ENCODE data around the gene MAD1L1. TPM values are rescaled to one million over a fixed set of nuclear protein-coding genes. Genes with fewer than 3 reads are reported as not detected.

Gene MAD1L1
- total RNA-seq, 1 donor from 2014 or later: 53.8 TPM

DNA sequence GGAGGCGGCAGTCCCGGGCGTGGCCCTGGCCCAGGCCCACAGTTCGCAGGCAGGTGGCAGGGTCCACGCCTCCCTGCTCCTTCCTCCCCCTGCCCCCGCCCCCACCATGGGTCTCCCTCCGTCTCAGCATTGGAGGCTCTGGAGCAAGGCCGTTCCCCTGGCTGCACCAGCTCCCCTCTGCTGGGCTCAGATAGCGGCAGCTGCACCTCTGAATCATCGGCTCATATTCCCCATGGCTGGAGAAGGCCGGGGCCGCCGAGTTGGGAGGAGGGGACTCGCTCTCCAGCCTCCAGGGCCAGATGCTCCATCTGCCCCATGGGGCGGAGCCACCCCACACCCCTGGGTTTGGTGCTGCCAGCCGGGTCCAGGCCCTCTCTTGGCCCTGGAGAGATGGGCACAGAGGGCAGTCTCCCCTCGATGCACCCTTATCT, 417.7 kb downstream of the MAD1L1 start:
- Mint-ChIP-seq H3K4me1 (no peaks in the 10 kb centered on the region), H3K9me3 (no peaks in the 10 kb centered on the region), H3K36me3 (ENCODE audit: low read depth) (no peaks in the 10 kb centered on the region), H3K4me3 (no peak overlapping the region), H3K27ac (ENCODE audit: unreplicated experiment) (no peak overlapping the region), H3K27me3 (ENCODE audit: low read depth) (no peaks in the 10 kb centered on the region)
- no peak for DNase-seq (ENCODE audit: low read depth, low spot score)
- TF ChIP-seq, protein P1, sequence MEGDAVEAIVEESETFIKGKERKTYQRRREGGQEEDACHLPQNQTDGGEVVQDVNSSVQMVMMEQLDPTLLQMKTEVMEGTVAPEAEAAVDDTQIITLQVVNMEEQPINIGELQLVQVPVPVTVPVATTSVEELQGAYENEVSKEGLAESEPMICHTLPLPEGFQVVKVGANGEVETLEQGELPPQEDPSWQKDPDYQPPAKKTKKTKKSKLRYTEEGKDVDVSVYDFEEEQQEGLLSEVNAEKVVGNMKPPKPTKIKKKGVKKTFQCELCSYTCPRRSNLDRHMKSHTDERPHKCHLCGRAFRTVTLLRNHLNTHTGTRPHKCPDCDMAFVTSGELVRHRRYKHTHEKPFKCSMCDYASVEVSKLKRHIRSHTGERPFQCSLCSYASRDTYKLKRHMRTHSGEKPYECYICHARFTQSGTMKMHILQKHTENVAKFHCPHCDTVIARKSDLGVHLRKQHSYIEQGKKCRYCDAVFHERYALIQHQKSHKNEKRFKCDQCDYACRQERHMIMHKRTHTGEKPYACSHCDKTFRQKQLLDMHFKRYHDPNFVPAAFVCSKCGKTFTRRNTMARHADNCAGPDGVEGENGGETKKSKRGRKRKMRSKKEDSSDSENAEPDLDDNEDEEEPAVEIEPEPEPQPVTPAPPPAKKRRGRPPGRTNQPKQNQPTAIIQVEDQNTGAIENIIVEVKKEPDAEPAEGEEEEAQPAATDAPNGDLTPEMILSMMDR (conservative IDR thresholded peaks at IDR 0.05): no peak

DNA sequence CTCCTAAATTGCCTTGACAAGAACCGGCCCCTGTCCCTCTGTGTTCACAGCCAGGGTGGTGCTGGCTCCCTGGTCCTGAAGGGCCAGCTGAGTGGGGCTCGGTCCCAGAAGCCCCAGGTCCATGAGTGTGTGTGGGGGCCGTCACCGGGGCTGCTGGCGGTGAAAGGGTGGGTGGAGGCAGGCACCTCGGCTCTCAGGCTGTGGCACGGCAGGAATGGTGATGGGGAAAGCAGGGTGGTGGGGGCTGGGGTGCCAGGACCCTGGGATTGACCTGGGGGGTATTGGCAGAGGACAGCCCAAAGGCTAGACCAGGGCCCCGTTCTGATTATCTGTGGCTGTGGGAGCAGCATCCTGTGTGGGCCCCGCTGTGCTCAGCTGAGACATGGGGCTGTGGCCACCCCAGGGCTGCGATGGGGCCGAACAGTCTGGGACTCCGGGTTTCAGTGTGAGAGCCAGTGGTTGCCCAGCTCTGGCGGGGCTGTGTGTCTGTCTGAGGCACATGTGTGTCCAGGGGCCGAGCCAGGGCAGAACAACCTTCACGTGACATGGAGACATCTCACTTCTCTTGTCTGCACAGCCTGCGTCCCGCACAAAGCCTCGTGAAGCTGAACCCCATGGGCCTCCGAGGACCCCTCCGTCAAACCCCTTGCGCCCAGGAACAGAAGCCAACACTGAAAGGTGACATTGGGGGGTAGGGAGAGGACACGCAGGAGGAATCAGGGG, 418.5 kb downstream of the MAD1L1 start:
- Mint-ChIP-seq H3K9me3 (no peaks in the 10 kb centered on the region), H3K36me3 (ENCODE audit: low read depth) (no peaks in the 10 kb centered on the region), H3K4me3 (no peak overlapping the region), H3K27me3 (ENCODE audit: low read depth) (no peaks in the 10 kb centered on the region), H3K4me1 (no peaks in the 10 kb centered on the region), H3K27ac (ENCODE audit: unreplicated experiment) (no peak overlapping the region)
- no peak for DNase-seq (ENCODE audit: low read depth, low spot score)
- TF ChIP-seq, protein P1 (conservative IDR thresholded peaks at IDR 0.05): no peak

DNA sequence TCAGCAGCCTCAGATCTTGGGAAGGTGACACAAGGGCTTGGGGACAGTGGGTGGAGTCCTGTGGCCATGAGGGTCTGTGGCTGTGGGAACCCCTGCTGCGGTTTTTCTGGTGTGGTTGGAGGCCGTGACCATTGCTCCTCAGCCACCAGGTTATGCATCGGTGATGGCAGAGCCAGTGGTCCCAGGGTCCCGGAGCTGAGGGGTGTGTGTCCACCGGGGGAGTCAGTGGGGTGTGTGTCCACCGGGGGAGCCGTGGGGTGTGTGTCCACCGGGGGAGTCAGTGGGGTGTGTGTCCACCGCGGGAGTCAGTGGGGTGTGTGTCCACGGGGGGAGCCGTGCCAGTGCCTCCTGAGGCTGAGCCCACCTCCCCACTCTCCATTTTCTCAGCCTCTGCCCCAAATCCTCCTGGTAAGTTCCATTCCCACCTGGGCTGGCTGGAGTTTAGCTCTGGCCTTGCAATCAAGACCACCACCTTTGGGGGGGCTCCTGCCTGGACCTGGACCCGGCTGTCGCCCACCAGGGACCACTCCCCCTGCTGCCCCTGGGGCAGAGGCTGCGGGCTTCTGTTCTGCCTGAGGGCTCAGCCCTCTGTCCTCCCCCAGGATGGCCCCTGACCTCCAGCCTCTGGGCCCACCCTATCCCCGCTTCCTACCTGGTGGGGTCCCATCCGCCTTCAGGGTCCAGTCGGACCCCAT, 419.2 kb downstream of the MAD1L1 start:
- DNase-seq (ENCODE audit: low read depth, low spot score): no peak
- Mint-ChIP-seq H3K4me1 (no peaks in the 10 kb centered on the region), H3K27me3 (ENCODE audit: low read depth) (no peaks in the 10 kb centered on the region), H3K36me3 (ENCODE audit: low read depth) (no peaks in the 10 kb centered on the region), H3K9me3 (no peaks in the 10 kb centered on the region), H3K4me3 (no peak overlapping the region), H3K27ac (ENCODE audit: unreplicated experiment) (no peak overlapping the region)
- TF ChIP-seq, protein P1 (conservative IDR thresholded peaks at IDR 0.05): no peak

DNA sequence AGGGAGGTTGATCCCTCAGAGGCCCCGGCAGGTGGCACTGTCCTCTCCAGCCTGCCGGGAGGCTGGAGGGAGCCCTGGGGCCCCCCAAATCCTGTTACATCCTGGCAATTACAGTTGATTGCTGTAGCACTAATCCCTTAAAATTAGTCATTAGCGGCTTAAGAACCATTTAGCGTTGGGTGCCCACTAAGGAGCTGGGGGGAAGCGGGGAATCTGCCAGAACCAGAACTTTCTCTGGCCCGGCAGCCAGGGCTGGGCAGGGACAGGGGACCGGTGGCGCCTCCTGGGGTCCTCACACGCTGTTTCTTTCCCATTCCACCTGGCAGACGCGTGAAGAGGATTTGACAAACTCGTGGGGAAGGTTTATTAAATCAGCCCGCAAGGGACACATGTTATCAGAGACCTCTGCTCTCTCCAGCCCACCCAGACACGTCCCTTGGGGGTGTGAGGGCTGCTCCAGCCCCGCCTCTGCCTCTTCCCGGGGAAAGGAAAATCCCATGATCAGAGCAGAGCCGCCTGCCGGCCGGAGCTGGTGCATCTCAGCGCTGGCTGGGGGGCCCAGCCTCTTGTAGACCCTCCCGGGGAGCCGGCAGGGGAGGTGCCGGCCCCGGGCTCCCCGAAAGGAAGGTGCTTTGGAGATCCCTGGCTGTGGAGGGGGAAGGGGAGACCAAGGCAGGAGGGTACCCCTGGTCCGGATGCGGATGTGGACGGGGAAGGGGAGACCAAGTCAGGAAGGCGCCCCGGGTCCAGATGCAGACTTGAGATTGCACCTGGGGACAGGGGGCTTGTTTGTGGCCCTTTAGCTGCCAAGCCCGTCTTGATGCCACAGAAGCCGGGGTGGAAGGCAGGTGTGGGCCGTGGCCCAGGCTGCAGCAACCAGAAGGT, 420.0 kb downstream of the MAD1L1 start:
- H3K4me3 Mint-ChIP-seq: no peak overlapping the region
- H3K4me1 Mint-ChIP-seq: no peaks in the 10 kb centered on the region
- no peak overlapping the region for H3K27ac Mint-ChIP-seq (ENCODE audit: unreplicated experiment)
- no peaks in the 10 kb centered on the region for H3K9me3 Mint-ChIP-seq
- H3K27me3 Mint-ChIP-seq (ENCODE audit: low read depth): no peaks in the 10 kb centered on the region
- H3K36me3 Mint-ChIP-seq (ENCODE audit: low read depth): no peaks in the 10 kb centered on the region
- no peak for DNase-seq (ENCODE audit: low read depth, low spot score)
- TF ChIP-seq, protein P1 (conservative IDR thresholded peaks at IDR 0.05): peak; percentile 38

DNA sequence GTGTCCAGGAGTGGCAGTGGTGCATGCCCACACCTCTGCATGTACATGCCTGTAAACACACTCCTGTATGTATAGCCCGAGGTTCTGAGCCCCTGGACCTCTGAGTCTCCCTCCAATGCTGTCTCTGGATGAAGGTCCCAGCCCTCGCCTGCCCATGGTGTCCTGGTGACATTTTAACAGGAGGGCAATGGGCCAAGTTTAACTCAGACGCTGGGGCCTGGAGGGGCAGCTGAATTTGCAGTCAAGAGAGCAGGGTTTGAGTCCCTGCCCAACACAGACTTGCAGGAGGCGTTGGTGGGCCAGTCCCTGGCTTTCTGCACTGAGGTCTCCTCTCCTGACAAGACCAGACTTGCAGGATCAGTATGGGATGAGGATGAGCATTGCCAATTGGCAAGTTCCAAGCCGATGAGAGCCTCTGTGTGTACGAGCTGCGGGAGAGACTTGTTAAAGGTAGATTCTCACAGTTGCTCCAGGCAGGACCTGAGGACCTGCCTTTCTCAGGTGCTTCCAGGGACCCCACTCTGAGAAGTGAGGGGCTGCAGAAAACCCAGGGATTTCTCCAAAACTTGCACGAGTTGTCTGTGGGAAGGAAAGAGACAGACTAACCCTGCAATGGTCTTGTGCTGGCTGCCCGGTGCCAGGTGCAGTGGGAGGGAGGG, 420.8 kb downstream of the MAD1L1 start:
- H3K27ac Mint-ChIP-seq (ENCODE audit: unreplicated experiment): no peak overlapping the region
- no peaks in the 10 kb centered on the region for H3K27me3 Mint-ChIP-seq (ENCODE audit: low read depth)
- H3K4me3 Mint-ChIP-seq: no peak overlapping the region
- TF ChIP-seq, protein P1 (conservative IDR thresholded peaks at IDR 0.05): no peak
- no peak for DNase-seq (ENCODE audit: low read depth, low spot score)
- no peaks in the 10 kb centered on the region for H3K4me1 Mint-ChIP-seq
- no peaks in the 10 kb centered on the region for H3K9me3 Mint-ChIP-seq
- H3K36me3 Mint-ChIP-seq (ENCODE audit: low read depth): no peaks in the 10 kb centered on the region

Data from neural crest cell (in vitro differentiated cells).